ENCODE measurements around the gene CTIF. TPM values are rescaled to one million over a fixed set of nuclear protein-coding genes. Genes with fewer than 3 reads are reported as not detected.

The CTIF gene
- total and polyA plus RNA-seq, 2 donors (not counting 1 experiment from before 2014, with no cell fraction given): 27.2 to 28.1 TPM

DNA sequence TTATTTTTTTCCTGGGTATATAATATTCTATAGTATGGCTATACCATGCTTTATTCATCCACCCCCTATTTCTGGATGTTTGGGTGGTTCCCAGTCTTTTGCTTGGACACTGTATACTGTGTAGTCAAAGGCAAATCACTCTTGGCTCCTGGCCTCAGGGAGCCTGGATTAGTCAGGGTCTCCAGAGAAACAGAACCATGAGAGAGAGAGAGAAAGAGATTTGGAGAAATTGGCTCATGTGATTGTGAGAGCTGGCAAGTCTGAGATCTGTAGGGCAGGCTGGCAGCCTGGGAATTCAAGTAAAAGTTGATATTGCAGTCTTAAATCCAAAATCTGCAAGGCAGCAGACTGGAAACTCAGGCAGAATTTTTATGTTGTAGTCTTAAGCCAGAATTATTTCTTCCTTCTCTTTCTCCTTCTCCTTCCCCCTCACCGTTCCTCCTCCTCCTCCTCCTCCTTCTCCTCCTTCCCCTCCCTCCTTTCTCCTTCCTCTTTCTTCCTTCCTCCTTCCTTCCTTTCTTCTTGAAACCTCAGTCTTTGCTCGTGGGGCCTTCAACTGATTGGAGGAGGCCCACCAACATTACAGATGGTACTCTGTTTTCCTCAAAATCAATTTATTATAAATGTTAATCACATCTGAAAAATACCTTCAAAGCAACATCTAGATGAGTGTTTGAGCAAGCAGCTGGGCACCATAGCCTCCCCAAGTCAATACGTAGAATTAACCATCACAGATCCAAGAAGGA lies 33.0 kb downstream of the CTIF start:
- H3K4me3 ChIP-seq (replicated peaks in 1 of 4; ENCODE audit: control extremely low read depth in 1 of 4, insufficient read depth in 1 of 4, low read depth in 3 of 4, low read length in 4 of 4): no peak overlapping the region
- TF ChIP-seq EZH2 (IDR thresholded peaks at IDR 0.05; ENCODE audit: low read length, missing control alignments): no peak
- no peaks in the 10 kb centered on the region for H3K27me3 ChIP-seq (ENCODE audit: control insufficient read depth, insufficient read depth, low read length)
- no peak overlapping the region for H3K9ac ChIP-seq (ENCODE audit: insufficient read depth, low read length)
- no peaks in the 10 kb centered on the region for H3K4me1 ChIP-seq (ENCODE audit: control insufficient read depth, extremely low read depth, insufficient read depth, low read length)
- DNase-seq (ENCODE audit: low read depth in 2 of 2): no peak
- H3K79me2 ChIP-seq (ENCODE audit: control insufficient read depth, insufficient read depth, low read length): peaks cover 41% of the 10 kb centered on the region
- H3K27ac ChIP-seq (ENCODE audit: insufficient read depth, low read length): no peak overlapping the region
- H3K4me2 ChIP-seq (ENCODE audit: extremely low read depth, insufficient read depth, low read length): no peak overlapping the region
- peaks cover 6% of the 10 kb centered on the region for H3K36me3 ChIP-seq (ENCODE audit: control insufficient read depth, insufficient read depth, low read length)
- no peaks in the 10 kb centered on the region for H4K20me1 ChIP-seq (ENCODE audit: control insufficient read depth, extremely low read depth, insufficient read depth, low read length)
- no peak overlapping the region for H2AFZ ChIP-seq (ENCODE audit: low read length)
- H3K9me3 ChIP-seq (ENCODE audit: control insufficient read depth, insufficient read depth, low read depth, low read length): no peaks in the 10 kb centered on the region

DNA sequence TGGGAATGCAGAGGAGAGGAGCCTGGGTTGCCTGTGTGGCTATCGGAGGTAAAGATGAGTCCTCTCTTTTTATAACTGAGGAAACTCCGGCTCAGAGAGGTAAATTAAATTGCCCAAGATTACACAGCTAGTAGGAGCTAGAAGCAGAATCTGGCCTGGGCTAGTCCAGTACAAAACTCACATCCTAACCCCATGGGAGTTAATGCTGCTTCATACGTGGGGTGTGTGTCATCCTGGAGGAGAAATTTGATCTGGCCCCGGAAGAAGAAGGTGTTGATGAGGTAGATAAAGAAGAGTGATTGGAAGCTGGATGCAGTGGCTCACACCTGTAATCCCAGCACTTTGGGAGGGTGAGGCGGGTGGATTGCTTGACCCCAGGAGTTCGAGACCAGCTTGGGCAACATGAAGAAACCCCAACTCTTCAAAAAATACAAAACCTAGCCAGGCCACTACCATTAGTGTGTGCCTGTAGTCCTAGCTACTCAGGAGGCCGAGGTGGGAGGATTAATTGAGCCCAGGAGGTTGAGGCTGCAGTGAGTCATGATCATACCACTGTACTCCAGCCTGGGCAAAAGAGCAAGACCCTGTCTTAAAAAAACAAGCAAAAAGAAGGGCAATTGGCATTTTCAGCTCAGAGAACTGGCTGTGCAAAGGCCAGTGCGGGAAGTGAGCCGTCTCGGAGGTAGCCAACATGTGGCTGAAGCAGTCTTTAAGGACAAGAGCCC lies 33.7 kb downstream of the CTIF start:
- no peak overlapping the region for H3K9ac ChIP-seq (ENCODE audit: insufficient read depth, low read length)
- H3K9me3 ChIP-seq (ENCODE audit: control insufficient read depth, insufficient read depth, low read depth, low read length): no peaks in the 10 kb centered on the region
- peaks cover 6% of the 10 kb centered on the region for H3K36me3 ChIP-seq (ENCODE audit: control insufficient read depth, insufficient read depth, low read length)
- no peak overlapping the region for H3K4me3 ChIP-seq (replicated peaks in 1 of 4; ENCODE audit: control extremely low read depth in 1 of 4, insufficient read depth in 1 of 4, low read depth in 3 of 4, low read length in 4 of 4)
- H4K20me1 ChIP-seq (ENCODE audit: control insufficient read depth, extremely low read depth, insufficient read depth, low read length): no peaks in the 10 kb centered on the region
- H3K27me3 ChIP-seq (ENCODE audit: control insufficient read depth, insufficient read depth, low read length): no peaks in the 10 kb centered on the region
- H3K4me1 ChIP-seq (ENCODE audit: control insufficient read depth, extremely low read depth, insufficient read depth, low read length): no peaks in the 10 kb centered on the region
- peak in 1 of 2 donors; percentile 12 for DNase-seq (ENCODE audit: low read depth in 2 of 2)
- H3K4me2 ChIP-seq (ENCODE audit: extremely low read depth, insufficient read depth, low read length): no peak overlapping the region
- no peak for TF ChIP-seq EZH2 (IDR thresholded peaks at IDR 0.05; ENCODE audit: low read length, missing control alignments)
- TF ChIP-seq, protein P1, sequence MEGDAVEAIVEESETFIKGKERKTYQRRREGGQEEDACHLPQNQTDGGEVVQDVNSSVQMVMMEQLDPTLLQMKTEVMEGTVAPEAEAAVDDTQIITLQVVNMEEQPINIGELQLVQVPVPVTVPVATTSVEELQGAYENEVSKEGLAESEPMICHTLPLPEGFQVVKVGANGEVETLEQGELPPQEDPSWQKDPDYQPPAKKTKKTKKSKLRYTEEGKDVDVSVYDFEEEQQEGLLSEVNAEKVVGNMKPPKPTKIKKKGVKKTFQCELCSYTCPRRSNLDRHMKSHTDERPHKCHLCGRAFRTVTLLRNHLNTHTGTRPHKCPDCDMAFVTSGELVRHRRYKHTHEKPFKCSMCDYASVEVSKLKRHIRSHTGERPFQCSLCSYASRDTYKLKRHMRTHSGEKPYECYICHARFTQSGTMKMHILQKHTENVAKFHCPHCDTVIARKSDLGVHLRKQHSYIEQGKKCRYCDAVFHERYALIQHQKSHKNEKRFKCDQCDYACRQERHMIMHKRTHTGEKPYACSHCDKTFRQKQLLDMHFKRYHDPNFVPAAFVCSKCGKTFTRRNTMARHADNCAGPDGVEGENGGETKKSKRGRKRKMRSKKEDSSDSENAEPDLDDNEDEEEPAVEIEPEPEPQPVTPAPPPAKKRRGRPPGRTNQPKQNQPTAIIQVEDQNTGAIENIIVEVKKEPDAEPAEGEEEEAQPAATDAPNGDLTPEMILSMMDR (conservative IDR thresholded peaks at IDR 0.05 in 1 of 2, IDR thresholded peaks at IDR 0.05 in 1 of 2; ENCODE audit: low read depth in 1 of 2, low read length in 2 of 2): no peak
- no peak overlapping the region for H3K27ac ChIP-seq (ENCODE audit: insufficient read depth, low read length)
- peaks cover 38% of the 10 kb centered on the region for H3K79me2 ChIP-seq (ENCODE audit: control insufficient read depth, insufficient read depth, low read length)
- H2AFZ ChIP-seq (ENCODE audit: low read length): no peak overlapping the region

DNA sequence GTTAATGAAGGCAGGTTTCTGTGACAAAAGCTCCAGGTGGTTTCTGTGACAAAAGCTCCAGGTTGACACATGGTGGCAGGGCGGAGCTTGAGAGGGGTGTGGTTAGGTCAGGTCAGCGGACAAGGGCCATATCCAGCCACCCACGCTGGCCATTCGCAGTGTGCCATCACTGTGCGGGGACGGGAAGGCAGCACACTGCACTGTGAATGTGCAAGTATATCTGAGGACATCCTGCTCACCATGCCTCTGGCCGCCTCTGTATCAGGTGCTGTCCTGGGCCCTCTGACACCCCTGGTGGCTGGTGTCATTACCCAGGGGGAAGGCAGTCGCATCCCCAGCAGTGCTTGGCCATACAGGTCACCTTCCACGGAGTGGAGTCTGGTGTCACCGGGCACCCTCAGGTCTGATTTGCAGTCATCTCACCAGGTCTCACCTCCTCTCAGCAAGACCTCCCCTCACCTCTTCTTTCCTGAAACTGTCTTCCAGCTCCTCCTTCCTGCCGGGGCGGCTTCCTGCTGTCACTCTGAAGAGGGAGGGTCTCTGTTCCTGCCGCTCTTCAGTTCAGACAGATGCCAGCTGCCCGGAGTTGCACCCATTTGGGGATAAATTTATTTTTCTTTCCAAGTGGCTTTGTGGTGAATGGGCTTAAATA lies 34.9 kb downstream of the CTIF start:
- TF ChIP-seq, protein P1 (conservative IDR thresholded peaks at IDR 0.05 in 1 of 2, IDR thresholded peaks at IDR 0.05 in 1 of 2; ENCODE audit: low read depth in 1 of 2, low read length in 2 of 2): no peak
- H2AFZ ChIP-seq (ENCODE audit: low read length): no peak overlapping the region
- H3K4me3 ChIP-seq (replicated peaks in 1 of 4; ENCODE audit: control extremely low read depth in 1 of 4, insufficient read depth in 1 of 4, low read depth in 3 of 4, low read length in 4 of 4): no peak overlapping the region
- no peak overlapping the region for H3K27ac ChIP-seq (ENCODE audit: insufficient read depth, low read length)
- no peak overlapping the region for H3K4me2 ChIP-seq (ENCODE audit: extremely low read depth, insufficient read depth, low read length)
- no peaks in the 10 kb centered on the region for H3K27me3 ChIP-seq (ENCODE audit: control insufficient read depth, insufficient read depth, low read length)
- H4K20me1 ChIP-seq (ENCODE audit: control insufficient read depth, extremely low read depth, insufficient read depth, low read length): no peaks in the 10 kb centered on the region
- H3K36me3 ChIP-seq (ENCODE audit: control insufficient read depth, insufficient read depth, low read length): peaks cover 6% of the 10 kb centered on the region
- DNase-seq (ENCODE audit: low read depth in 2 of 2): no peak
- H3K4me1 ChIP-seq (ENCODE audit: control insufficient read depth, extremely low read depth, insufficient read depth, low read length): no peaks in the 10 kb centered on the region
- H3K79me2 ChIP-seq (ENCODE audit: control insufficient read depth, insufficient read depth, low read length): peaks cover 36% of the 10 kb centered on the region
- no peaks in the 10 kb centered on the region for H3K9me3 ChIP-seq (ENCODE audit: control insufficient read depth, insufficient read depth, low read depth, low read length)
- H3K9ac ChIP-seq (ENCODE audit: insufficient read depth, low read length): no peak overlapping the region
